T47D (cell line): ENCODE data around the gene RNF43.
"Not testable (repeated sequence)": the region's sequence is repeated elsewhere in the genome, so short reads cannot be mapped to it uniquely, and the experiment has no call there.

Experiments used
- DNase-seq, 2 experiments: peaks; one replicate each; pipeline versions ENCODE4 v3.0.0 to v3.0.0-alpha.2; 2011 to 2012; ENCODE audit warnings: low read depth in 1 of 2, low spot score in 1 of 2
- JUND ChIP-seq: IDR thresholded peaks from 2 replicates; pipeline ENCODE4 v1.6.1; 2012; ENCODE audit warnings: low read depth
- in situ Hi-C: cut with HindIII; loops from 2 replicates; pipeline ENCODE4 v1.10.0; 2016; ENCODE audit warnings: low sequenced_read_pairs, low pct_unique_long_range_greater_than_20kb

RNF43 gene

DNA sequence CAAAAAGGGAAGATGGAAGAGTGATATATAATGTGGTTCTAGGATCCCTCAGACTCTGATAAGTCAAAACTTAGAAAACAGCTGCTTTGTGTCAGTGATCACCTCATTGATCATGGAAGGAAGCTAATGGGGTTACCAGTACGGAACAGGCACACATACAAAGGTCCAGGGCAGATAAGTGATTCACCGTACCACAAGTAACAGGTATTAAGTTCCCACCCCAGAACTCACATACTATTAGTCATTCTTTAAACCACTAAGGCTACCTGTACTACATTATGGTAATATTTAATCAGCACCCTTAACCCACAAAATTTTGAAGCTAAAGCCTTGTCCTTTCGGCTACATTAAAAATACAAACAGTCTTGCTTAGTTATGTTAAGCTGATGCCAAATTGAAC lies 17.4 kb downstream of the RNF43 start:
- no peak for DNase-seq
- in situ Hi-C loops: no loop called here
- no peak for TF ChIP-seq JUND

DNA sequence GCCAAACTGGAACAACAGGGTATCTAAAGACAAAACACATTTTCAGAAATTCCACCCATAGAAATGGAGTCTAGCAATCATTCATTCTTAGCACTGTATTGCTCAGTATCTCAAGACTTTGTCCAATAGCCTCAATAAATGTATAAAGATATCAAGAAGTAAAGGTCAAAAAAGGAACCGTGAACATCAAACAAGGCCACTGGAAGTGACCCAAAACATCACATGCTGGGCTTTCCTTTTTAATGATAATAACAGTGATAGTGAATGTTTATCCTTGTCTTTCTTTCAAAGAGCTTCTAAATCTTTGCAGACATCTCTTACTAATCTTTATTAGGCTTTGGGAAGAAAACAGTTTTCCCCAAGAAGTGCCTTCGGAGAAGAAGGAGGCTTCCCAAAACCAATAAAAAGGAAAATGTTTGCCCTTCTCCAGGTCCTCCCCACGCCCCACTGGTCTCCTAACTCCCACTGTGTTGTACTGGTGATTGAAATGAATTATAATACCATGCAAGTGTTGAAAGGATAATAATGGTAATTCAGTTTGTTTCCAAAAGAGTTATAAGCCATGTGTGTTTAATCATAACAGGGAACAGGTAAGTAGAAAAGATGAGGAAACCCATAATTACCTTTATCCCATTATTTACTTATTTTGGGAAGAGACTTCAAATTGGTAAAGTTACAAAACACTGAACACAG lies 18.6 kb downstream of the RNF43 start:
- DNase-seq: no peak
- in situ Hi-C loops: no loop called here
- no peak for TF ChIP-seq JUND

DNA sequence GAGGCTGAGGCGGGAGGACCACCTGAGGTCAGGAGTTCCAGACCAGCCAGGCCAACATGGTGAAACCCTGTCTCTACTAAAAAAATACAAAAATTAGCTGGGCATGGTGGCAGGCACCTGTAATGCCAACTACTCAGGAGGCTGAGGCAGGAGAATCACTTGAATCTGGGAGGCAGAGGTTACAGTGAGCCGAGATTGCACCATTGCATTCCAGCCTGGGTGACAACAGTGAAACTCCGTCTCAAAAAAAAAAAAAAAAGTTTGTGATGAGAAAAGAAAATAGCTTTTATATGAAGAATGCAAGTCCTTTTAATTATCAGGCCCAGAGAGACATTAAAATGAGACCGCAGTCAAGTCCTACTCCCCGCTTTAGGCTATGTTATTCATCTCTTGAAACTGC lies 19.9 kb downstream of the RNF43 start:
- in situ Hi-C loops, DNase-seq: not testable (repeated sequence)

- in situ Hi-C loops: no loop called here
- no peak for TF ChIP-seq JUND
- DNase-seq: no peak
Observed at GRCh38 chr17:58396173-58396572, 21.2 kb downstream of the RNF43 start.

- in situ Hi-C loops: no loop called here
- TF ChIP-seq JUND: no peak
- DNase-seq: no peak
Observed at GRCh38 chr17:58394534-58395223, 22.7 kb downstream of the RNF43 start.

- peak in 1 of 2 experiments; percentile 91 for DNase-seq
- TF ChIP-seq JUND: peak; percentile 70; the same call in 1 of the 2 replicates
- in situ Hi-C loops: no loop called here
Observed at GRCh38 chr17:58391302-58391984, 25.9 kb downstream of the RNF43 start.

GRCh38 chr17:58390884-58391283 lies 26.4 kb downstream of the RNF43 start:
- DNase-seq: no peak
- TF ChIP-seq JUND: no peak
- in situ Hi-C loops: no loop called here

- in situ Hi-C loops: no loop called here
- DNase-seq: peak in 1 of 2 experiments; percentile 59
- TF ChIP-seq JUND: peak; percentile 23; the same call in 1 of the 2 replicates
Observed at GRCh38 chr17:58388302-58389190, 28.8 kb downstream of the RNF43 start.

DNA sequence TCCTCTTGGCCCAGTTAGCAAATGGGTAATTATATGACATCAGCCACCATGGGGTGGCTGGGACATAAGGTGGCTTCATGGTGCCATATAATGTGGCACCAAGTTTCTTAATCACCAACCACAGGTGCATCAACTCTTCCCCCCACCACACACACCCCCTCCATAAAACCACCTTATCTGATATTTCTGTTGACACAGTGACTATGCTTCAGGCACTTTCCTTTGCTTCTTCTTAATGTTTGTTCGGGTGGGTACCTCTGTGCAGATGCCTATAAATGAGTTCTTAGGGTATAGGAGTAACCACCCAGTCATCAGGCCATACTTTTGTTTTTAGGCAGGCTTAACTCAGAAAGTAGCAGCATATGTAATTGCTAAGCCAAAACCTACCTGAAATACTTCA lies 29.5 kb downstream of the RNF43 start:
- peak in 1 of 2 experiments; percentile 68 for DNase-seq
- peak; percentile 83 for TF ChIP-seq JUND
- in situ Hi-C loops: no loop called here

DNA sequence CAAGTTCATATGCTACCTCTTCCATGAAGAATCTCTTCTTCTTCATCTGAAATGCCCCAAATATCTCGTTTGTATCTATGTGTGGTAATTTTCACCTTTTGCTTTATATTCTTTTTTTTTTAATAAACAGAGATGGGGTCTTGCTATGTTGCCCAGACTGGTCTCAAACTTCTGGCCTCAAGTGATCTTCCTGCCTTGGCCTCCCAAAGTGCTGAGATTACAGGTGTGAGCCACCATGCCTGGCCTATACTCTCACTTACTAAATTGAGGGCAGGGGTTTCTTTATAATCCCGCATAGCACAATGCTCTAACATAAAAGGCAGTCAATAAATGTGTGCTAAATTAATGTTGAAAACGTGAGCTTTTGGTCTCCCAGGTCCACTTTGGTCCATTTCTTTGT lies 30.6 kb downstream of the RNF43 start:
- TF ChIP-seq JUND: no peak
- DNase-seq: no peak
- in situ Hi-C loops: no loop called here

GRCh38 chr17:58385359-58385899 lies 31.9 kb downstream of the RNF43 start:
- no peak for DNase-seq
- no peak for TF ChIP-seq JUND
- in situ Hi-C loops: no loop called here

DNA sequence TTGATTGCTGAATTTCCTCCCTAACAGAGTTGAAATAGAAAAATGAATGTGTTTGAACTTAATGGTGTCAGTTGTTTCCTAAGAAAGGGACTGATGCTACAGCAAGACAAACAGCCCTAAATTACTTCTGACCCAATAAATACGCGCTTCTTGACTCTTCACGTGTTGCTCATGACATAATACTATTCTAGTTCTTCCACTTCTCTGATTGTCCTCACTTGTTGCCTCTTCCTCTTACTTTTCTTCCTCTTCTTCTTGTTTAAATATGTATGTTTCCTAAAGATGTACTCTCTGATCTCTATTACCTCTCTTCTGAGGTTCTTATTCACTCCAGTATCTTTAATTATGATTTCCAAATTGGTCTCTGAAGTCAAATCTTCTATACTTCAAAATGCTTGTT lies 32.4 kb downstream of the RNF43 start:
- no peak for TF ChIP-seq JUND
- in situ Hi-C loops: no loop called here
- DNase-seq: no peak
